Endothelial cell of umbilical vein (primary cell): ENCODE data around the gene PDIA5. TPM values are rescaled to one million over a fixed set of nuclear protein-coding genes. Genes with fewer than 3 reads are reported as not detected.
"Not testable (repeated sequence)": the region's sequence is repeated elsewhere in the genome, so short reads cannot be mapped to it uniquely, and the experiment has no call there.

Experiments
- BruUV-seq: library from RNA; stranded (reverse); fragments of 400-500 nt; replicated peaks from 2 replicates; lab custom pipeline; 2021; lab: Mats Ljungman, UMichigan
- CTCF ChIA-PET: fragments of 300-600, 350-600 bp; sonication (Branson Sonifier 250); formaldehyde crosslinking; loops from one replicate; lab custom pipeline; 2021; ENCODE audit warnings: antibody characterized with exemption, inconsistent platforms; lab: Charles Lee
- POLR2A ChIA-PET: fragments of 300-600, 350-600 bp; sonication (Branson Sonifier 250); formaldehyde crosslinking; loops from one replicate; lab custom pipeline; 2021; ENCODE audit warnings: antibody characterized with exemption, inconsistent platforms; lab: Charles Lee
- DNase-seq: peaks from one replicate; pipeline ENCODE4 v3.0.0-alpha.2; 2011; ENCODE audit warnings: low read depth, low spot score
- FAIRE-seq: peaks from 2 replicates; lab custom pipeline; 2011; peaks lifted over from hg19 to GRCh38; lab: Jason Lieb, UNC
- H2AFZ ChIP-seq: 2 replicates; pipeline ENCODE4 v1.6.0; 2012; ENCODE audit warnings: low read depth, low read length, control low read depth, inconsistent platforms
- H3K27ac ChIP-seq: 2 replicates; pipeline ENCODE4 v1.5.1; 2011; ENCODE audit warnings: low read depth, mild to moderate bottlenecking, control low read depth, low read length, moderate library complexity; ENCODE audit not compliant: insufficient read depth
- H3K27me3 ChIP-seq, 2 experiments: 2 replicates each; pipeline versions ENCODE4 v1.6.0 to v1.6.1; 2011; ENCODE audit warnings: low read length in 2 of 2, mixed read lengths in 1 of 2; ENCODE audit not compliant: control insufficient read depth in 2 of 2, insufficient read depth in 2 of 2
- H3K36me3 ChIP-seq, 2 experiments: 2 replicates in 1 of 2; 3 replicates in 1 of 2; pipeline ENCODE4 v1.5.1; 2011; ENCODE audit warnings: low read length in 2 of 2, mild to moderate bottlenecking in 1 of 2, moderate library complexity in 1 of 2; ENCODE audit not compliant: control insufficient read depth in 2 of 2, insufficient read depth in 2 of 2; ENCODE audit errors: extremely low read depth in 1 of 2
- H3K4me1 ChIP-seq: 3 replicates; pipeline ENCODE4 v1.5.1; 2011; ENCODE audit warnings: mild to moderate bottlenecking, low read length; ENCODE audit not compliant: control insufficient read depth, insufficient read depth; ENCODE audit errors: extremely low read depth
- H3K4me2 ChIP-seq: 2 replicates; pipeline ENCODE4 v1.6.1; 2011; ENCODE audit warnings: low read length, control low read depth, mixed read lengths; ENCODE audit not compliant: insufficient read depth
- H3K4me3 ChIP-seq, 3 experiments: fragments of 200-600 bp in 1 of 3; sonication (generic), shearing (Covaris generic) in 1 of 3; replicated peaks in 1 of 3; 2 replicates each; pipeline ENCODE4 v1.5.1; 2011 to 2016; ENCODE audit warnings: control low read depth in 3 of 3, low read length in 3 of 3, mild to moderate bottlenecking in 2 of 3, inconsistent platforms in 1 of 3, low read depth in 1 of 3, moderate library complexity in 1 of 3; ENCODE audit not compliant: insufficient read depth in 1 of 3
- H3K79me2 ChIP-seq: 2 replicates; pipeline ENCODE4 v1.6.0; 2012; ENCODE audit warnings: low read length, inconsistent platforms; ENCODE audit not compliant: control insufficient read depth, insufficient read depth
- H3K9ac ChIP-seq: replicated peaks from 2 replicates; pipeline ENCODE3; 2011; ENCODE audit warnings: low read length, control low read depth; ENCODE audit not compliant: insufficient read depth; ENCODE audit errors: extremely low read depth
- H3K9me1 ChIP-seq: replicated peaks from 3 replicates; pipeline ENCODE4 v1.6.0; 2011; ENCODE audit warnings: mild to moderate bottlenecking, low read length; ENCODE audit not compliant: control insufficient read depth, insufficient read depth; ENCODE audit errors: extremely low read depth
- H3K9me3 ChIP-seq: replicated peaks from 2 replicates; pipeline ENCODE4 v1.5.1; 2012; ENCODE audit warnings: low read length, inconsistent platforms; ENCODE audit not compliant: control insufficient read depth, insufficient read depth
- H4K20me1 ChIP-seq: replicated peaks from 2 replicates; pipeline ENCODE3; 2011; ENCODE audit warnings: mild to moderate bottlenecking, low read length; ENCODE audit not compliant: control insufficient read depth, insufficient read depth; ENCODE audit errors: extremely low read depth
- FOS ChIP-seq: IDR thresholded peaks from 2 replicates; pipeline ENCODE4 v1.6.1; 2011; ENCODE audit warnings: mild to moderate bottlenecking, low read length, moderate library complexity, borderline replicate concordance; ENCODE audit not compliant: insufficient read depth
- dilution Hi-C: fragments of 300-500 bp; cut with MboI; formaldehyde crosslinking; loops from one replicate; pipeline ENCODE4 v1.15.0; 2019; ENCODE audit warnings: low sequenced_read_pairs; ENCODE audit not compliant: extremely low pct_ligation_motif_present
- intact Hi-C: fragments of 100-400 bp; cut with micrococcal nuclease; formaldehyde crosslinking; loops from one replicate; pipeline ENCODE4 v1.10.0; 2022
- polyA plus RNA-seq, 4 experiments: library from polyadenylated mRNA; depleted of rRNA in 3 of 4; stranded (reverse) in 3 of 4; unstranded in 1 of 4; fragments of >200 nt; gene quantifications; 2 replicates each; pipeline versions ENCODE4 v1.2.1 to v1.2.3, GENCODE V29; 2011 to 2012; ENCODE audit warnings: missing spikeins in 1 of 4
- total RNA-seq: library from RNA; stranded (reverse); gene quantifications from 2 replicates; pipeline ENCODE4 v1.2.3, GENCODE V29; 2021

Gene PDIA5
- total and polyA plus RNA-seq, 2 donors (not counting 3 experiments of a cell fraction or from before 2014, with no cell fraction given): 55.7 to 85.6 TPM

DNA sequence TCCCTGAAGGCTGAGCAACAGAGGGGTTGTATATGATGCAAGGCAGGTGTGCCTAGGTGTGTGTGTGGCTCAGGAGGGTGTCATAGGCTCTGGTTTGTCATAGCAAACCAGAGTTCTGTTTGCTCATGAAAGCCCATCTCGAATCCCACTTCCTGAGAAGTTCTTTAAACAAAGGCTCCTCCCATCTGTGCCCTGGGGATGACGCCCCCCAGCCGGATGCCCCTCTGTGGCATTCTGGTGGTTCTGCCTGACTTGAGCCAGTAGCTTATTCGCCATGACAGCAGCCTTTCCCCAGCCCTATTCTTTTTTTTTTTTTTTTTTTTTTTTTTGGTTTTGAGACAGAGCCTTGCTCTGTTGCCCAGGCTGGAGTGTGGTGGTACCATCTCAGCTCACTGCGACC lies 45.4 kb downstream of the PDIA5 start:
- ChIA-PET POLR2A (no interaction called here), CTCF (interaction anchor here (0.6 kb wide), 1 partner anchor 441 kb away, joined by 4 read pairs; no protein-coding TSS in a partner anchor)
- Histone ChIP-seq H3K36me3 (peaks cover 6 to 34% of the 10 kb centered on the region in 2 experiments), H3K4me3 (no peak overlapping the region), H3K4me2 (no peak overlapping the region), H3K27me3 (no peaks in the 10 kb centered on the region), H3K4me1 (no peaks in the 10 kb centered on the region), H3K9ac (no peak overlapping the region), H3K9me1 (no peaks in the 10 kb centered on the region), H2AFZ (no peak overlapping the region), H3K9me3 (no peaks in the 10 kb centered on the region), H3K79me2 (no peaks in the 10 kb centered on the region), H4K20me1 (no peaks in the 10 kb centered on the region), H3K27ac (no peak overlapping the region)
- DNase-seq (no peak), FAIRE-seq (no peak)
- intact Hi-C loops: no loop called here
- no peak for TF ChIP-seq FOS
- dilution Hi-C loops: no loop called here
- BruUV-seq: no TSS peak

DNA sequence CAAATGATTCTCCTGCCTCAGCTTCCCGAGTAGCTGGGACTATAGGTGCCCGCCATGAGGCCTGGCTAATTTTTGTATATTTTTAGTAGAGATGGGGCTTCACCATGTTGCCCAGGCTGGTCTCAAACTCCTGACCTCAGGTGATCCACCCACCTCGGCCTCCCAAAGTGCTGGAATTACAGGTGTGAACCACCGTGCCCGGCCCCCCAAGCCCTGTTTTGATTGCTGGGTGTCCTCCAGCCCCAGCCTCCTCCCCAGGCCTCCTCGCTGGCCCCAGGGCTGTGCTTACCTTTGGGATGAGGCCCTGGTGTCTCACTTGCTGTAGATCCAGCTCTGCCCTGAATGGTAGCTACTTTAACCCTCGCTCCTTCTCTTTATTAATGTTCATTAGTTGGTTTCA lies 45.8 kb downstream of the PDIA5 start:
- intact Hi-C loops, H2AFZ ChIP-seq, DNase-seq, H3K4me2 ChIP-seq, H3K79me2 ChIP-seq, H3K9ac ChIP-seq, CTCF ChIA-PET, H3K9me1 ChIP-seq, BruUV-seq, H3K9me3 ChIP-seq, H3K27ac ChIP-seq, FAIRE-seq, POLR2A ChIA-PET, H3K27me3 ChIP-seq, H3K4me1 ChIP-seq, H3K4me3 ChIP-seq, dilution Hi-C loops, H4K20me1 ChIP-seq: not testable (repeated sequence)
- H3K36me3 ChIP-seq: peaks cover 6 to 30% of the 10 kb centered on the region in 2 experiments
